PC-3 (cell line): ENCODE data around the gene IRX6.

ENCODE experiments used
- CTCF ChIP-seq: fragments of 300-600 bp; sonication (generic); conservative IDR thresholded peaks from 2 replicates; pipeline ENCODE4 v1.5.1; 2017; ENCODE audit warnings: antibody characterized with exemption, low read depth, mild to moderate bottlenecking, low read length
- EZH2 ChIP-seq: fragments of 300-600 bp; sonication (generic); IDR thresholded peaks from one replicate; pipeline ENCODE4 v1.6.1; 2017; ENCODE audit warnings: antibody characterized with exemption, mild to moderate bottlenecking, low read length; ENCODE audit not compliant: unreplicated experiment
- EZH2phosphoT487 ChIP-seq: fragments of 300-600 bp; sonication (generic); IDR thresholded peaks from 2 replicates; pipeline ENCODE4 v1.6.1; 2018; ENCODE audit warnings: mild to moderate bottlenecking, antibody characterized with exemption, low read length, borderline replicate concordance

GRCh38 chr16:55328611-55329569, 4.9 kb downstream of the IRX6 start:
- TF ChIP-seq EZH2phosphoT487: no peak
- no peak for TF ChIP-seq CTCF
- TF ChIP-seq EZH2: no peak
